Measurements from ENCODE around the gene NCL. TPM values are rescaled to one million over a fixed set of nuclear protein-coding genes. Genes with fewer than 3 reads are reported as not detected.

The NCL gene
- total RNA-seq, 1 experiment from 2014 or later, result 557 TPM

- DNase-seq, result no peak
- Histone ChIP-seq H3K9me2 (ENCODE audit: insufficient read depth) (no peaks in the 10 kb centered on the region), H3K36me3 (ENCODE audit: low read depth) (peaks cover 7% of the 10 kb centered on the region), H3K9me3 (ENCODE audit: insufficient read depth, low read depth) (no peaks in the 10 kb centered on the region), H3K27me3 (ENCODE audit: insufficient read depth, low read depth) (no peaks in the 10 kb centered on the region), H2AFZ (no peak overlapping the region), H3K4me1 (replicated peaks; ENCODE audit: insufficient read depth) (peaks cover 6% of the 10 kb centered on the region), H3F3A (ENCODE audit: insufficient read depth, low read depth) (peaks cover 19% of the 10 kb centered on the region; the same call in 1 of the 2 replicates), H3K27ac (no peak overlapping the region), H4K20me1 (ENCODE audit: insufficient read depth) (peaks cover 7% of the 10 kb centered on the region), H3K4me3 (no peak overlapping the region), H3K4me2 (no peak overlapping the region), H3K79me2 (ENCODE audit: low read depth) (peaks cover 23% of the 10 kb centered on the region)
- ChIA-PET POLR2A (ENCODE audit: unreplicated experiment) (no interaction called here), CTCF (interaction anchor here (0.6 kb wide), 1 partner anchor 15 kb away, joined by 3 read pairs; no protein-coding TSS in a partner anchor)
- intact Hi-C loops (cut with micrococcal nuclease; ENCODE audit: unreplicated experiment), result loop anchor here (10.0 kb wide), 1 partner anchor 247 kb away; no protein-coding TSS in a partner anchor
- TF ChIP-seq CTCF (conservative IDR thresholded peaks at IDR 0.05) (no peak), EZH2 (IDR thresholded peaks at IDR 0.05; ENCODE audit: low read depth) (no peak)
- no TSS peak for BruUV-seq (replicated peaks)
These were observed 3.6 kb upstream of the NCL start for GRCh38 chr2:231467613-231468530.

- H3K9me3 ChIP-seq (ENCODE audit: insufficient read depth, low read depth), result no peaks in the 10 kb centered on the region
- H3K9me2 ChIP-seq (ENCODE audit: insufficient read depth), result no peaks in the 10 kb centered on the region
- no peak overlapping the region for H2AFZ ChIP-seq
- H3K27ac ChIP-seq, result no peak overlapping the region
- no TSS peak for BruUV-seq (replicated peaks)
- no peak for TF ChIP-seq EZH2 (IDR thresholded peaks at IDR 0.05; ENCODE audit: low read depth)
- no peak for TF ChIP-seq CTCF (conservative IDR thresholded peaks at IDR 0.05)
- no peak for DNase-seq
- H4K20me1 ChIP-seq (ENCODE audit: insufficient read depth), result peaks cover 15% of the 10 kb centered on the region
- H3K4me1 ChIP-seq (replicated peaks; ENCODE audit: insufficient read depth), result peaks cover 14% of the 10 kb centered on the region
- no peak overlapping the region for H3K4me3 ChIP-seq
- H3K36me3 ChIP-seq (ENCODE audit: low read depth), result peaks cover 15% of the 10 kb centered on the region
- POLR2A ChIA-PET (ENCODE audit: unreplicated experiment), result no interaction called here
- H3K27me3 ChIP-seq (ENCODE audit: insufficient read depth, low read depth), result no peaks in the 10 kb centered on the region
- H3K79me2 ChIP-seq (ENCODE audit: low read depth), result peaks cover 31% of the 10 kb centered on the region
- intact Hi-C loops (cut with micrococcal nuclease; ENCODE audit: unreplicated experiment), result loop anchor here (10.0 kb wide), 1 partner anchor 248 kb away; no protein-coding TSS in a partner anchor
- H3F3A ChIP-seq (ENCODE audit: insufficient read depth, low read depth), result peaks cover 25% of the 10 kb centered on the region
- CTCF ChIA-PET, result interaction anchor here (0.6 kb wide), 2 partner anchors 15 to 211 kb away, joined by 3 to 11 read pairs; no protein-coding TSS in a partner anchor
- H3K4me2 ChIP-seq, result no peak overlapping the region
These were observed 2.8 kb upstream of the NCL start for GRCh38 chr2:231467016-231467545.

All from PC-9 (cell line).